Immature natural killer cell (primary cell): ENCODE measurements around the gene FBXL14. TPM values are rescaled to one million over a fixed set of nuclear protein-coding genes. Genes with fewer than 3 reads are reported as not detected.

Source experiments
- DNase-seq, 3 donors: peaks; one replicate each; pipeline ENCODE4 v3.0.0; 2022; ENCODE audit warnings: mixed read lengths in 1 of 3
- H3K27ac Mint-ChIP-seq, 6 donors: one replicate each; pipeline ENCODE4 v1.8.0; 2020; ENCODE audit warnings: mixed read lengths in 6 of 6, mild to moderate bottlenecking in 5 of 6, inconsistent platforms in 4 of 6, moderate library complexity in 3 of 6
- H3K27me3 Mint-ChIP-seq, 3 donors: one replicate each; pipeline ENCODE4 v1.8.0; 2020 to 2021; ENCODE audit warnings: low read depth in 3 of 3, mild to moderate bottlenecking in 3 of 3, mixed read lengths in 3 of 3, moderate library complexity in 3 of 3, inconsistent platforms in 1 of 3
- H3K36me3 Mint-ChIP-seq, 3 donors: one replicate each; pipeline ENCODE4 v1.8.0; 2020; ENCODE audit warnings: mixed read lengths in 3 of 3, inconsistent platforms in 2 of 3, mild to moderate bottlenecking in 2 of 3
- H3K4me1 Mint-ChIP-seq, 2 donors: one replicate each; pipeline ENCODE4 v1.8.0; 2020; ENCODE audit warnings: inconsistent platforms in 2 of 2, mild to moderate bottlenecking in 2 of 2, mixed read lengths in 2 of 2, moderate library complexity in 1 of 2
- H3K4me3 Mint-ChIP-seq, 5 donors: one replicate each; pipeline ENCODE4 v1.8.0; 2020; ENCODE audit warnings: mild to moderate bottlenecking in 5 of 5, mixed read lengths in 5 of 5, inconsistent platforms in 3 of 5, moderate library complexity in 3 of 5
- H3K9me3 Mint-ChIP-seq, 6 donors: one replicate each; pipeline ENCODE4 v1.8.0; 2020; ENCODE audit warnings: mild to moderate bottlenecking in 6 of 6, mixed read lengths in 6 of 6, inconsistent platforms in 4 of 6, moderate library complexity in 3 of 6
- polyA plus RNA-seq, 3 donors: library from polyadenylated mRNA; unstranded; fragments of 300-500 nt; fragmentation: Illumina TruSeq; gene quantifications; one replicate each; pipeline ENCODE4 v1.2.3, GENCODE V29; 2021

Gene FBXL14
- polyA plus RNA-seq, 3 donors from 2014 or later = 9.4 to 15.1 (median 11.1) TPM

DNA sequence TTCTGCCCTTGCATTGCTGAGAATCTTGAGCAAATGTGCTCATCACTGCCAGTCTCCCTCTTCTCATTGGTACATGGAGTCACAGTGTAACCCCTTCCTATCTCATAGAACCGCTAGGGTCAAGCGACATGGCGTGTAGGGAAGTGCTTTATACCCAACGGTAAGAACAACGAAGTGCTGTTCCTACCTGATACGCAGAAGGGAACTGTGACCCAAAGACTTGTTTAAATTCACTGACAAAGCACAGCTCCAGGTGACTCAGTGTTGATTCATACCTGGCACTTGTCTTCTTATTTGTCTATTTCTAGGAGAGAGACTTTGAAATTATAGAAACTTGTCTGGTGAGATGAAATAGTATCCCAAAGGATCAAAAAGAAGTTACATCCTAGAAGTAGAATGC is 53.7 kb downstream of the FBXL14 start:
- Mint-ChIP-seq H3K27ac (no peak overlapping the region), H3K4me3 (no peak overlapping the region), H3K9me3 (no peaks in the 10 kb centered on the region), H3K27me3 (peaks cover 20 to 60% (median 33%) of the 10 kb centered on the region in 3 donors), H3K36me3 (no peaks in the 10 kb centered on the region), H3K4me1 (peaks cover 2% of the 10 kb centered on the region in 2 donors)
- DNase-seq = no peak

DNA sequence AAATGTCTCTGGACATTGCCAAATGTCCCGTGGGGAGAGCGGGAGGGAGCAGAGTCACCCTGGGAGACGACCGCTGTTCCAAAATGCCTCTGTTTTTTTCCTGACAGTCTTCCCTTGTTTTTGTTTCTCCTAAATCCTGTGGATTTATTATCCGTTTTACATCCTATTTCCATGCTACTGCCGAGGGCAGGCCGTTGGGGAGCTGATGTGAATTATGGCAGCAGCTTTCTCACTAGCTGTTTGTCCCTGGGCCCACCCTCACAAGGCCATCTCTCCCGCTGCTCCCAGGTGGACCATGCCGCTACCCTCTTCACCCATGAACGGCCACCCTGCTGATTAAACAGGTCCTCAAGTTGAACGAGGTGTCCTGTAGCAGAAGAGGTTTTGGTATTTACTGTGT is 55.2 kb downstream of the FBXL14 start:
- H3K36me3 Mint-ChIP-seq = no peaks in the 10 kb centered on the region
- H3K4me1 Mint-ChIP-seq = peaks cover 18% of the 10 kb centered on the region in 2 donors
- no peaks in the 10 kb centered on the region for H3K9me3 Mint-ChIP-seq
- peaks cover 25 to 55% (median 34%) of the 10 kb centered on the region in 3 donors for H3K27me3 Mint-ChIP-seq
- H3K4me3 Mint-ChIP-seq = no peak overlapping the region
- no peak overlapping the region for H3K27ac Mint-ChIP-seq
- no peak for DNase-seq

DNA sequence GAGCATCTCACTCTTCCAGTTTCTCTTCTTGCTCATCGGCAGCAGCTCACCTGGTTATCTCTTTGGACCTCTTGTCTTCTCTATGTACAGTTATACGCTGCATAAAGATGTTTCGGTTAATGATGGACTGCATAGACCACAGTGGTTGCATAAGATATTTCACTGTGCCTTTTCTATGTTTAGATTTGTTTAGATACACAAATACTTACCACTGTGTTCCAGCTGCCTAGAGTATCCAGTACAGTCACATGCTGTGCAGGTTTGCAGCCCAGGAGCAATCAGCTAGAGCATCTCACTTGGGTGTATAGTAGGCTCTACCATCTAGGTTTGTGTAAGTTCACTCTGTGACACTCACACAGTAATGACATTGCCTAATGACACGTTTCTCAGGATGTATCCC is 57.6 kb downstream of the FBXL14 start:
- no peaks in the 10 kb centered on the region for H3K9me3 Mint-ChIP-seq
- H3K36me3 Mint-ChIP-seq = no peaks in the 10 kb centered on the region
- H3K27ac Mint-ChIP-seq = no peak overlapping the region
- peak overlapping the region in 1 of 5 donors; percentile 9 for H3K4me3 Mint-ChIP-seq
- peaks cover 39 to 64% (median 43%) of the 10 kb centered on the region in 3 donors for H3K27me3 Mint-ChIP-seq
- no peak for DNase-seq
- peaks cover 40 to 41% of the 10 kb centered on the region in 2 donors for H3K4me1 Mint-ChIP-seq

DNA sequence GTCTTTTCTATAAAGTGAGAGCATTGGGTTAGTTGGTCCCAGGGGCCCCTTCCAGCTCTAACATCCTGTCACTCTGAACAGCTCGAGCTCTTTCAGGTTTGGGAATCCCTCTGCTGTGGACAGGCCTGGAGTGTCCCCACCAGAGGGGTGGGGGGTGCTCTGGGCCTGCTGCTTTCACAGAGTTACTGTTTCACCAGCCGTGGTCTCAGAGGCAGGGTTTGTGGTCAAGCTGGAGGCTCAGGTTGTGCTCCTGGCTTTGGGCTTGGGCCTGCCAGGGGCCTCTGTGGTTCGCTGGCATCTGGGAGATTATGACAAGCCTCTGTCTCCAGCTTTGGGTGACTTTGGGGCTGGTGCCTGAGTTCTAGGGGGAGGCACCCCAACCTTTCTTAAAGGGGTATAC is 59.6 kb downstream of the FBXL14 start:
- Mint-ChIP-seq H3K9me3 (no peaks in the 10 kb centered on the region), H3K27ac (no peak overlapping the region), H3K4me1 (peaks cover 42 to 45% of the 10 kb centered on the region in 2 donors), H3K27me3 (peaks cover 40 to 54% (median 42%) of the 10 kb centered on the region in 3 donors), H3K36me3 (no peaks in the 10 kb centered on the region), H3K4me3 (peak overlapping the region; percentile 34 to 87 (median 82))
- DNase-seq = peak in 2 of 3 donors; percentile 2 to 9

DNA sequence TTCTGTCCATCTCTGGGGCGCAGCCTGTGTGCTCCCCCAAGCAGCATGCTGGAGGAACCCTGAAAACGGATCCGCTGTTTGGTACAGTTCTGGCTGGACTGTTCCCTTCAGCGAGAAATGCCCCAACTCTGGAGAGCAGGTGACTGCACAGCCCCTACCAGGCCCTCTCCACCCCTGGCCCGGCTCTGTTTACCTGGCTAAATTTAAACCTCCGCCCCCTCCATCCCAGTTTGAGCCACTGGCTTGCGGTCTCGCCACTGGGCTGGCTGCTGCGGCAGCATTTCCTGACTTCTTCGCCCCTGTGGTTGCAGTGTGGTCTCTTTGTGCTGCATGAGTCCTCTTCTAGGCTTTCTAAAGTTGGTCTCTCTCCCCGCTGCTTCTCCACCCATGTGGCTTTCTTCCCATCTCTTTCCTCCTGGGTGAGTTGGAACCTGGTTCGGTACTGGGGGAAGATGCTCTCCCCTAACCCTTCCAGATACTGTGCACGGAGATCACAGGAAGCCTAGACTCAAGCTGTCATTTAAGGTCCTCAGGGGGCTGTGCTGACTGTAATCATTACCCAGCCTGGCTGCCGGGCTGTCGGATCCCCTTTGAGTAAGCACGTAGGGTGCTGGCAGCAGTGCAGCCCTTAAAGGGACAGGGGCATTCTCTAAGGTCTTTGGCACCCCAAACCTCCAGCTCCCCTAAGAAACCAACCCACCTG is 60.6 kb downstream of the FBXL14 start:
- peaks cover 0 to 2% (median 0%) of the 10 kb centered on the region in 6 donors for H3K9me3 Mint-ChIP-seq
- H3K36me3 Mint-ChIP-seq = no peaks in the 10 kb centered on the region
- no peak overlapping the region for H3K27ac Mint-ChIP-seq
- H3K27me3 Mint-ChIP-seq = peaks cover 44 to 54% (median 47%) of the 10 kb centered on the region in 3 donors
- peak overlapping the region; percentile 82 to 88 (median 85) for H3K4me3 Mint-ChIP-seq
- H3K4me1 Mint-ChIP-seq = peaks cover 46 to 49% of the 10 kb centered on the region in 2 donors
- DNase-seq = peak; percentile 58 to 63 (median 63)

DNA sequence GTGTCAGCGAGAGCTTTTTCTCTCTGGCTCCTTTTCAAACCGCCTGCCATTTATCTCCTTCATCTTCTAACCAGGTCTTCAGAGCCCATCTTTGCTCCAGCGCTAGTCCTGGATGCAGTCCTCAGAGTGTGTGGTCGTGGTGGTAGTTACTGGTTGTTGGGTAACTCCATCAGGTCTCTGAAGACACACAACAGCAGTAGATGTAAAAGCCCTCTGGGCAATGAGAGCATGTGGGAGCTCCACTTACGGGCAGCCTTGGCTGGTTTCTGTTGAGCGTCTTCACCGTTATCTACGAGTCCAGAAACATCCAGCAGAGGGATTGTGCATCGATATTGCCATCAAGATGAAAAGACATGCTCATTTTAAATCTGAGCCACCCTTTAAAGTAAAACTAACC is 61.2 kb downstream of the FBXL14 start:
- no peak overlapping the region for H3K27ac Mint-ChIP-seq

DNA sequence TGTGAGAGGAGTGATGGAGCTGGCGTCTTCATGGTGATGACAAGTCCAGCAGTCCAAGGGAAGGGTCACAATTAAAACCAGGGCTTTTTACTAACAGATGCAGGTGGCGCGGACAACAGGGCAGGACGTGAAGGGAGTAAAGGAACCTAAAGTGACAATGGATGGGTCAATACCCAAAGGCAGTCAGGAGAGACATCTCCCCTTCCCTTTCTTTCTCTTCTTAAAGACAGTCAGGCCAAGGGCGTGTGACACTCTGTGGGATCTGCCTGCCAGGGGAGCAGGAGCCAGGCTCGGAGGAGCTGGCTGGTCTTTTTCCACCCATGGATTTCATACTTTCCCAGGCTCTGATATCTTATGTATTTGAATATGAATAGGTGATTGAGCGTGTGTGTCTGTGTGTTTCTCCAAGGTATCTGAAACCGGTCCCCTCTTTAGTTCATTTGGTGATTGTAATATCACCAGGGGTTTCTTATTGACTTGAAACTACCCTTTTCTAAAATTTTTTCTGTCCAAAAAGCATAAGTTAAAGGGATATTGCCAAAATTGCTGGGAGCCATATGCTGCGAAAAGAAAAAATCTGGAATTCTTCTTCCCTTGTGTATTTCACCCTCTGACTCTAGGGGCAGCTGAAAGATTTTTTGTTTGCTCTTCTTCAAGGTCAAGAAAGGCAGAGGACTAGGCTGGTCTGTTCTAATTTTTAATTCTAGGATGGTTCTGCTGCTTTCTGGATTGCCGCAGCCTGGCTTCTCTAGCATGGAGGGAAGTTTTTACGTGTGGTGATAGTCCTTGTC is 61.8 kb downstream of the FBXL14 start:
- DNase-seq = no peak
- Mint-ChIP-seq H3K27me3 (peaks cover 41 to 51% (median 42%) of the 10 kb centered on the region in 3 donors), H3K36me3 (no peaks in the 10 kb centered on the region), H3K9me3 (peaks cover 0 to 2% (median 0%) of the 10 kb centered on the region in 6 donors), H3K4me1 (peaks cover 46 to 49% of the 10 kb centered on the region in 2 donors), H3K27ac (no peak overlapping the region), H3K4me3 (peak overlapping the region; percentile 82 to 88 (median 85))

More for the DNA sequence above, 61.2 kb downstream of the FBXL14 start:
- H3K9me3 Mint-ChIP-seq = peaks cover 0 to 2% (median 0%) of the 10 kb centered on the region in 6 donors
- H3K27me3 Mint-ChIP-seq = peaks cover 43 to 51% (median 44%) of the 10 kb centered on the region in 3 donors
- peak in 2 of 3 donors; percentile 6 to 30 for DNase-seq
- peaks cover 46 to 49% of the 10 kb centered on the region in 2 donors for H3K4me1 Mint-ChIP-seq
- peak overlapping the region; percentile 82 to 88 (median 85) for H3K4me3 Mint-ChIP-seq
- no peaks in the 10 kb centered on the region for H3K36me3 Mint-ChIP-seq

DNA sequence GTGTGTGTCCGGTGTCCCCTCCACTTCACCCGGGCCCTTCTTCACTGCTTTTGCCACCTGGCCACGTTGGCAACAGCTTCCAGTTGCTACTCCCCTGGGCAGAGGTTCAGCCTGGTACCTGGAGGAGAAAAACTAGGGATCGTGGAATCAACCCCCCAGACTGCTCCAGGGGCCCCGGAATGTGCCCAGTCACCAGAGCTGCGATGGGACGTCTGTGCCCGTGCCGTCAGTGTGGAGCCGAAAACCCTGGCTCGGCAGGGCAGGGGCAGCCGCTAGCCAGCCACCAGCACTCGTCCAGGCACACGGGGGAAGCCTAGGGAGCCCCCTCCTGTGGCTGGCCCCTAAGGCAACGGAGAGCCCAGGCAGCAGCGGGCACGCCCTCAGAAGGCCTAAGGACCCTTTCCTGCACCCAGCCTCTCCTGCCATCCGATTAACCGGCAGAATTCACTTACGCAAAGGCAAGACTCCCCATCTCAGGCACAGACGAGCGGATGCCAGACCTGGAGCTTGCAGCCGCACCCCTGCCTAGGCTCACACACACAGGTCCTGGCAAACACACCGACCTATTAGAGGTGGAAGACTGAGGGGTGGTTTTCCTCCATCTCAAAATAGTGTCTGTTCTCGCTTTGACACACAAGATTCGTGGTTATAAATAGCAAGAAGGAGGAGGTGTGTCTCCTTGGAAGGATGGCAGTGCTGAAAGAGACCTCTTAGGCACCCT is 62.6 kb downstream of the FBXL14 start:
- DNase-seq = no peak
- Mint-ChIP-seq H3K36me3 (no peaks in the 10 kb centered on the region), H3K27ac (no peak overlapping the region), H3K4me3 (peak overlapping the region; percentile 73 to 88 (median 85)), H3K27me3 (peaks cover 41 to 51% (median 42%) of the 10 kb centered on the region in 3 donors), H3K9me3 (peaks cover 0 to 2% (median 0%) of the 10 kb centered on the region in 6 donors), H3K4me1 (peaks cover 46 to 49% of the 10 kb centered on the region in 2 donors)

DNA sequence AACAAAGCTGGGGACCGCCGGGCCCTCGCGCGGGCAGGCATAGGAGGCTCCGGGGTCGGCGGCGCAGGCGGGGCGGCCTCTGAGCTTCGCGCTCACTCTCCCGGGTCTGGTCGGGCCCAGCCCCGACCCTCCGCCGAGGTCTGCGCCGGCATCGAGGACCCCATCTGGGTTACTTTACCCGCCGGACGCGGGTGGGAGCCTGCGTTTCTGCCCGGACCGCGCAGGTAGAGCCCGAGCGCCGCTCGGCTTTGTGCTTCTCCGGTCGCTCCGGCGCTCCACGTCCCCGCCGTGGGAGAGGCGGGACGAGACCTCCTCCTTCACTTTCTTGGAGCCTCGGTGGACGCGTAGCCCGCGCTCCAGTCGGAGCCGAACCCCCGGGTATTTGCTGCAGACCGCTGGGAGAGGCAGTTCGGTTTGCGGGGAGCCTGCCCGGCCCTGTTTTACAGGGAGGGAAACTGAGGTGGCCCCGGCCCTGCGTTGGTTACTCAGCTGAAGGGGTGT is 63.2 kb downstream of the FBXL14 start:
- Mint-ChIP-seq H3K36me3 (peaks cover 0 to 3% (median 0%) of the 10 kb centered on the region in 3 donors), H3K4me3 (peak overlapping the region in 4 of 5 donors; percentile 65 to 88 (median 72)), H3K9me3 (peaks cover 0 to 2% (median 0%) of the 10 kb centered on the region in 6 donors), H3K4me1 (peaks cover 46 to 49% of the 10 kb centered on the region in 2 donors), H3K27ac (no peak overlapping the region), H3K27me3 (peaks cover 37 to 52% (median 38%) of the 10 kb centered on the region in 3 donors)
- peak in 1 of 3 donors; percentile 5 for DNase-seq

DNA sequence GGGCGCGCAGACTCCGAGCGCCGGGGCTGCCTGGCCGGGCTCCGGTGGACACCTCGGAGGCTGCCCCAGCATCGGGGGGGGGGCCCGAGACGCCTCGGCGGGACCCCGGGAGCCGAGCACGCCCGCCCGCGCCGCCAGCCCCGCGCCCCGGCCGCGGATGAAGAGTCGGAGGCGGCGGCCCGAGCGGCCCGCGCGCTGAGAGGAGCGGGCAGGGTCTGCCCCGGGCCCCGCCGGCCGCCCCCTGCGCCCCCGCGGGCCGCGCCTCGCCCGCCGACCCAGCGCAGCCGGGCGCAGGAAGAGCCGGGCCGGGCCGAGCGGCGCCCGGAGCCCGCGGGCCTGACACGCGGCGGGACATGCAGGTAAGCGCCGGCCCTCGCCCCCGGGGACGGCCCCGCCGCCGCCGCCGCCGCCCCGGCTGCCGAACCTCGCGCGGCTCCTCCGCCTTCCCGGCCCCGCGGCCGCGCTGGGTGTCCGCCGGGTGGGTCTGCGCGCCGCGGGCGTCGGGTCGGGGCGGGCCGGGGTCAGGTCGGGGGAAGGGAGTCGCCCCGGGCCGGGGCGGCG is 63.7 kb downstream of the FBXL14 start:
- no peak overlapping the region for H3K4me3 Mint-ChIP-seq
- peaks cover 0 to 2% (median 0%) of the 10 kb centered on the region in 6 donors for H3K9me3 Mint-ChIP-seq

DNA sequence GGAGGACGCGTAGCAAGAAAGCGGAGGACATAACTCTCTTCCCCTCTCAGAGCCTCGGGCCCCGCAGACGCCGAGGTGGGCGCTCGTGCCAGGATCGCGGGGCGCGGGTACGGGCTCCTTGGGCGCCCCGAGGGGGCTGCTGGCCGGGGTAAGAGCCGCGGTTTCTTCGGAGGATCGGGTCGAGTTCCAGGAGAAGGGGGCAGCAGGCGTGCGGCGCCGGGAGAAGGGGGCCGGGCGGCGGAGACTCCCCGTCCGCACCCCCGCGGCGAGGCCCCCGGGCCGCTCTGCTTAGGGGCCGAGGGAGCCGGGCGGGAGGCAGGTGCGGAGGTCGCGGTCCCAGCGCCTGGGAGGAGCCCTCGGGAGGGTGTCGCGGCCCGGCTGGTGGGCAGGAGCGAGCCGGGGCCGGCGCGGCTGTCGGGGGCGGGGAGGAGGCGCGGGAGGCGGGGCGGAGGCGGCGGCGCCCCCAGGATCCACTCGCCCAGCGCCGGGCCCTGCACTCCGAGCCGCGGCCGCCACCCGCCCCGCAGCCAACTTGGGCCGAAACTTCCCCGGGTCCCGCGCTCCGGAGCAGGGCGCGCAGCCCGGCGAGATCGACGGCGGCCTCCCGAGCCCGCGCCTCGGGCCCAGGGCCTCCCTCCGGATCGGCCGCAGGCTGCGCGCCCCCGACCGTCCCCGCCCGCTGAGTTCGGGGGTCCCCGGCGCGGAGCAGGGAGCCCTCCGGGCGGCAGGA is 64.4 kb downstream of the FBXL14 start:
- Mint-ChIP-seq H3K36me3 (peaks cover 0 to 3% (median 0%) of the 10 kb centered on the region in 3 donors), H3K27me3 (peaks cover 33 to 52% (median 36%) of the 10 kb centered on the region in 3 donors), H3K9me3 (peaks cover 0 to 2% (median 0%) of the 10 kb centered on the region in 6 donors), H3K27ac (no peak overlapping the region), H3K4me1 (peaks cover 37 to 40% of the 10 kb centered on the region in 2 donors), H3K4me3 (peak overlapping the region; percentile 74 to 85 (median 82))
- peak in 1 of 3 donors; percentile 4 for DNase-seq

More for the DNA sequence above, 63.7 kb downstream of the FBXL14 start:
- Mint-ChIP-seq H3K27ac (no peak overlapping the region), H3K36me3 (peaks cover 0 to 3% (median 0%) of the 10 kb centered on the region in 3 donors), H3K27me3 (peaks cover 33 to 51% (median 37%) of the 10 kb centered on the region in 3 donors), H3K4me1 (peaks cover 44 to 47% of the 10 kb centered on the region in 2 donors)
- DNase-seq = peak in 1 of 3 donors; percentile 6

DNA sequence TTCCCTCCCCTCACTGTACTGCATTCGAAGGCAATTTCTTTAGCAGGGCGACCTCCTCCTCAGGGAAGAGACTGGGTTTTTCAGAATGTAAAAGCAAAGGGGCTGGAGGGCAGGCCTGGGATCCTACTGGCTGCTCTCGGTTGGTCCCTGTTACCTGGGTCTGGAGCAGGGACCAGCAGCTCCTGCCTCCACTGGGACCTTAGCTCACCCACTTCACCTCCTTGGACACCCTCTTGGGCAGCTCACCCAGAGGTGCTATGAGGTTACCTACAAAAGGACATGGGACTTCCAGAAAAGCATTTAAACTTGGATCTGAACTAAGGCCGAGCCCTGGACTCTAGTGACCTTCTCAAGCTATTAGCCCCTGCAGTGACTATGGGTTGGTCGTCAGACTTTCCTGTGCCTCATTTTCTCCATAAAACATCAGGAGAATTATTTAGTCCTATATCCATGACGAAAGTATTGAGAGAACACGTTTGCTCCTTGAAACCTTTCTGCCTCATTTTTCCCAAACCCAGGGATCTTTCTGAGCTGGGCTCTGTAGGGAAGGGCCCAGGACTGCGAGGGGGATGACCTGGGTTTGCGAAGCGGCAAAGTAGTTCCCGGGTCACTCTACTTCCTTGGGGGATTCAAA is 65.0 kb downstream of the FBXL14 start:
- no peak for DNase-seq
- H3K27ac Mint-ChIP-seq = no peak overlapping the region
- H3K4me1 Mint-ChIP-seq = peaks cover 30 to 33% of the 10 kb centered on the region in 2 donors
- H3K9me3 Mint-ChIP-seq = peaks cover 0 to 2% (median 0%) of the 10 kb centered on the region in 6 donors
- H3K27me3 Mint-ChIP-seq = peaks cover 33 to 52% (median 36%) of the 10 kb centered on the region in 3 donors
- H3K36me3 Mint-ChIP-seq = peaks cover 0 to 3% (median 0%) of the 10 kb centered on the region in 3 donors
- H3K4me3 Mint-ChIP-seq = peak overlapping the region; percentile 74 to 85 (median 82)
